ENCODE data around the gene MAST4.

The MAST4 gene

DNA sequence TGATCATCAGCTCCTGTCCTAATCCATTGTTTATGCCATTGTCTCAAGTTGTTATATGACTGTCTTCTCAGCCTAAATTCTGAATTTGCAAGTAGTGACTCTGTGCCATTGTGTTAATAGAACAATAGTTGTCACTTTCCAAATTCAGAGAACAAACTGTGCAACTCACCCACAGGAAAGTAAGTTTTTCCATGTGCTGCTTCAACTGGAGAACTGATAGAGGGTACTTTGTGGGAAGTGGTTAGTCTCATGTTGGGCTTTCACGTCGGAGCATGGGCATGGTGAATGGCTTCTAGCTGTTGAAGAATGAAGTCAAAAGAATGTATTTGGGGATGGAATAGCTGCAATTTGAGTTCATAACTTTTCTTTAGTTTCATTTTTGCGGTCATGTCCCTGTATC lies 454.4 kb downstream of the MAST4 start:
- Histone ChIP-seq H3K4me1 (ENCODE audit: control insufficient read depth, low read length) (no peaks in the 10 kb centered on the region), H3K9me2 (replicated peaks; ENCODE audit: control insufficient read depth, low read length) (no peaks in the 10 kb centered on the region), H3K4me2 (ENCODE audit: low read length) (no peak overlapping the region), H3K27me3 (ENCODE audit: control insufficient read depth, low read length) (peaks cover 2% of the 10 kb centered on the region; the same call in 1 of the 2 replicates), H3K4me3 (ENCODE audit: low read length) (no peak overlapping the region), H3K36me3 (ENCODE audit: control insufficient read depth, low read length) (no peaks in the 10 kb centered on the region), H3K27ac (ENCODE audit: low read depth, low read length) (no peak overlapping the region), H3K79me2 (ENCODE audit: control insufficient read depth, low read length) (no peaks in the 10 kb centered on the region), H3K9me3 (ENCODE audit: control insufficient read depth, insufficient read depth, low read length) (no peaks in the 10 kb centered on the region), H3F3A (ENCODE audit: control insufficient read depth, insufficient read depth) (no peaks in the 10 kb centered on the region), H4K20me1 (ENCODE audit: control insufficient read depth, insufficient read depth, low read depth, low read length) (no peaks in the 10 kb centered on the region)
- TF ChIP-seq CTCF (IDR thresholded peaks at IDR 0.05; ENCODE audit: low read depth, low read length, poor library complexity, severe bottlenecking) = no peak
- TF ChIP-seq EZH2phosphoT487 (IDR thresholded peaks at IDR 0.05; ENCODE audit: borderline replicate concordance, low read length) = no peak

GRCh38 chr5:67051164-67051563 lies 455.0 kb downstream of the MAST4 start:
- Histone ChIP-seq H3K27me3 (ENCODE audit: control insufficient read depth, low read length) (peaks cover 2% of the 10 kb centered on the region; the same call in 1 of the 2 replicates), H3K36me3 (ENCODE audit: control insufficient read depth, low read length) (no peaks in the 10 kb centered on the region), H3K4me3 (ENCODE audit: low read length) (no peak overlapping the region), H3K79me2 (ENCODE audit: control insufficient read depth, low read length) (no peaks in the 10 kb centered on the region), H3K4me1 (ENCODE audit: control insufficient read depth, low read length) (no peaks in the 10 kb centered on the region), H3K9me2 (replicated peaks; ENCODE audit: control insufficient read depth, low read length) (no peaks in the 10 kb centered on the region), H3K4me2 (ENCODE audit: low read length) (no peak overlapping the region), H3K27ac (ENCODE audit: low read depth, low read length) (no peak overlapping the region), H4K20me1 (ENCODE audit: control insufficient read depth, insufficient read depth, low read depth, low read length) (no peaks in the 10 kb centered on the region), H3K9me3 (ENCODE audit: control insufficient read depth, insufficient read depth, low read length) (no peaks in the 10 kb centered on the region), H3F3A (ENCODE audit: control insufficient read depth, insufficient read depth) (no peaks in the 10 kb centered on the region)
- TF ChIP-seq EZH2phosphoT487 (IDR thresholded peaks at IDR 0.05; ENCODE audit: borderline replicate concordance, low read length) (no peak), CTCF (IDR thresholded peaks at IDR 0.05; ENCODE audit: low read depth, low read length, poor library complexity, severe bottlenecking) (no peak)

GRCh38 chr5:67052034-67052433 lies 455.8 kb downstream of the MAST4 start:
- Histone ChIP-seq H3K79me2 (ENCODE audit: control insufficient read depth, low read length) (no peaks in the 10 kb centered on the region), H3K4me2 (ENCODE audit: low read length) (no peak overlapping the region), H3K4me1 (ENCODE audit: control insufficient read depth, low read length) (no peaks in the 10 kb centered on the region), H3K9me3 (ENCODE audit: control insufficient read depth, insufficient read depth, low read length) (no peaks in the 10 kb centered on the region), H3K27ac (ENCODE audit: low read depth, low read length) (no peak overlapping the region), H3F3A (ENCODE audit: control insufficient read depth, insufficient read depth) (no peaks in the 10 kb centered on the region), H3K36me3 (ENCODE audit: control insufficient read depth, low read length) (no peaks in the 10 kb centered on the region), H4K20me1 (ENCODE audit: control insufficient read depth, insufficient read depth, low read depth, low read length) (no peaks in the 10 kb centered on the region), H3K9me2 (replicated peaks; ENCODE audit: control insufficient read depth, low read length) (no peaks in the 10 kb centered on the region), H3K4me3 (ENCODE audit: low read length) (no peak overlapping the region), H3K27me3 (ENCODE audit: control insufficient read depth, low read length) (peaks cover 2% of the 10 kb centered on the region; the same call in 1 of the 2 replicates)
- TF ChIP-seq EZH2phosphoT487 (IDR thresholded peaks at IDR 0.05; ENCODE audit: borderline replicate concordance, low read length) (no peak), CTCF (IDR thresholded peaks at IDR 0.05; ENCODE audit: low read depth, low read length, poor library complexity, severe bottlenecking) (no peak)

Measured in DOHH2 (cell line).